ENCODE data around the gene SNCG.
"Not testable (repeated sequence)": the region's sequence is repeated elsewhere in the genome, so short reads cannot be mapped to it uniquely, and the experiment has no call there.

SNCG gene

DNA sequence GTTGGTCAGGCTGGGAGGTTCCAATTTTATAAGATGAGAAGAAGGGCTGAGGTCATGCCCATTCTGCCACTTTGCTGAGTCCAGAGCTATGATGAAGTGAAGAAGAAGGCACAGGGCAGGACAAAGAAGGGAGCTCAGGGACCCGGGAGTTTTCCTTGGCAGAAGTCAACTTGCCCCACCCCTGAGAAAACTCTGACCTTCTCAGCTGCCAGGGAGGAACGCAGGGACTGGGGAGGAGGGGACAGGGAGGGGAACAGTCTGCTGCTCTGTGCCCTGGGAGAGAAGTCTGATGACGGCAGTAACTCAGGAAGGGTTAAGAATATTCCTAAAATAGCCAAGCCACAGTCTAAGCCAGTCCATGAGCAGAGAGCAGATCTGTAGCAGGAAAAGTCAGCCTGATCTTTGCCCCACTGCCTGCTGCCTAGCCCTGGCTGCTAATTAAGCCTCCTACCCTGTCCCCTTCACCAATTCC, 21.6 kb downstream of the SNCG start:
- no peak for DNase-seq

DNA sequence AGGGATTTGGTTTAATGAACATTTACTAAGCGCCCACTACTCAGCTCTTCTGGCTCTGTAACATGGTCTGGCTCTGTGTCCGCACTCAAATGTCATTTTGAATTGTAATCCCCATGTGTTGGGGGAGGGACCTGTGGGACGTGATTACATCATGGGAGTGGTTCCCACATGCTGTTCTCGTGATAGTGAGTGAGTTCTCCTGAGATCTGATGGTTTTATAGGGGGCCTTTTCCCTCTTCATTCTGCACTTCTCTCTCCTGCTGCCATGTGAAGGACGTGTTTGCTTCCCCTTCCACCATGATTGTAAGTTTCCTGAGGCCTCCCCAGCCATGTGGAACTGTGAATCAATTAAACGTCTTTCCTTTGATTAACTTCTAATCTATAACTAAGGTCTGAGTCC, 22.6 kb downstream of the SNCG start:
- DNase-seq, result not testable (repeated sequence)

DNA sequence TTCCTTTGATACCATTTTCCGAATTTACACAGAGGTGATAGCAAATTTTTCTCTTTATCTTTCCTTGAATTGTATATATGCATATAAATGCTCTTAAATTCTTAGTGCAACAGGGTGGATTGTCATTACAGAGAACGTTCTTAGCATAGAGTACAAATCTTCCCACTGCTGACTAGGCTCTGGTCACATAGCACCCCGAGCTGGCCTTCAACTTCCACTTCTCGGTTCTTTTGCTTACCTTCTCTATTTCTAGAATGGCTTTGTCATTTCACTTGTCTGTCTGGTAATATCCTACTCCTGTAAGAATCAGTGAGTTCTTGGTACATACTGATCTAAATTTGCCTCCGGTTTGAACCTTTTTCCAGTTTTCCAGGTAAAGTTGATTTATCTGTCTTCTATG, 23.3 kb downstream of the SNCG start:
- no peak for DNase-seq

DNA sequence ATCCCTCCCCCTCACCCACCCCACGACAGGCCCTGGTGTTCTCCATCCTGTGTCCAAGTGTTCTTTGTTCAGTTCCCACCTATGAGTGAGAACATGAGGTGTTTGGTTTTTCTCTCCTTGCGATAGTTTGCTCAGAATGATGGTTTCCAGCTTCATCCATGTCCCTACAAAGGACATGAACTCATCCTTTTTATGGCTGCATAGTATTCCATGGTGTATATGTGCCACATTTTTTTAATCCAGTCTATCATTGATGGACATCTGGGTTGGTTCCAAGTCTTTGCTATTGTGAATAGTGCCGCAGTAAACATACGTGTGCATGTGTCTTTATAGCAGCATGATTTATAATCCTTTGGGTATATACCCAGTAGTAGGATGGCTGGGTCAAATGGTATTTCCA, 26.1 kb downstream of the SNCG start:
- DNase-seq, result not testable (repeated sequence)

DNA sequence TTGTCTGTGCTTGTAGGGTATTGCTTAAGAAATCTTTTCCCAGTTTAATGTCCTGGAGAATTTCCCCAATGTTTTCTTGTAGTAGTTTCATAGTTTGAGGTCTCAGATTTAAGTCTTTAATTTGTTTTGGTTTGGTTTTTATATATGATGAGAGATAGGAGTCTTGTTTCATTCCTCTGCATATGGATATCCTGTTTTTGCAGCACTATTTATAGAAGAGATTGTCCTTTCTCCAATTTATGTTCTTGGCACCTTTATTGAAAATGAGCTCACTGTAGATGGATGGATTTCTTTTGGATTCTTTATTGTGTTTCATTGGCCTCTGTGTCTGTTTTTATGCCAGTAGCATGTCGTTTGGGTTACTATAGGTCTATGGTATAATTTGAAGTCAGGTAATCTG, 30.1 kb downstream of the SNCG start:
- DNase-seq, result no peak

DNA sequence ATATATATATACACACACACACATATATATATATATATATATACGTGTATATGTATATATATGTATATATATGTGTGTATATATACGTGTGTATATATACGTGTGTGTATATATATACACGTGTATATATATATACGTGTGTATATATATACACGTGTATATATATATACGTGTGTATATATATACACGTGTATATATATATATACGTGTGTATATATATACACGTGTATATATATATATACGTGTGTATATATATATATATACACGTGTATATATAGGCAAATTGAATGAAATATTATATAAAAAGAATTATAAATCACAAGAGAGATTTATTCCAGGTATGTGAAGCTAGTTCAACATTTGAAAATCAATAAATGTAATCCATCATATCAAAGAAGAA, 33.0 kb downstream of the SNCG start:
- DNase-seq, result not testable (repeated sequence)

DNA sequence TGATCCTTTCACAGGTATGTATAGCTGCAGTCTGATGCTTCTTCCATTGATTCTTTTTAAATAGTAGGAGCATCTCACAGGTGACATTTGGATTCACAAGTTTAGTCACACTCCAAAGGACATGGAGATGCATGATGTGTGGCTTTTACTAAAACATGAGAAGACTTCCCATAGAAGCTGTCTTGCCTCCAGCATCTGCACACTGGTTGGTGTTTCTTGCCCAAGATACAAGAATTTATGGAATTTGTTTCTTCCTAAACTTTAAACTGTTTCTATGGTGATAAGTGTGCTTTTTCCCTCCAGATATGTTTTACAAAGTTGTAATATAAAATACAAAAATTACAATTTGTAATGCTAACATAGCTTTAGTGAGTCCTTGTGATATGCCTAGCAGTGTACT, 34.1 kb downstream of the SNCG start:
- DNase-seq, result no peak

DNA sequence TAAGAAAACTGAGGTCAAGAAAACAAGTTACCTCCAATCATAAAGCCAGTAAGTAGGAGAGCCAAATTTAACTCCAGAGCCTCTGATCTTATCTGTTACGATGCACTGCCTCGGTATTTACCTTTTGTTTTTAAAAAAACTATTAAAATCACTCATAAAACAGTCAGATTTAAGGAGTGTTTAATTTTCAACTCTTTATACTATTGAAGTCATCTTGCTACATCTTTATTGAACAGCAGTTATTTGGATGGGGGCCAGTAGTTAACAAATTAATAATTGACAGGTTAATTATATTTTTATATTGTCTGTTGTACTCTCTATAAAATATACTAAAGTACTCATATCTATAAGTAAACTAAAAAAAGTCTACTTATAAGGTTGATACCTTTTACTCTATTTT, 34.5 kb downstream of the SNCG start:
- no peak for DNase-seq

DNA sequence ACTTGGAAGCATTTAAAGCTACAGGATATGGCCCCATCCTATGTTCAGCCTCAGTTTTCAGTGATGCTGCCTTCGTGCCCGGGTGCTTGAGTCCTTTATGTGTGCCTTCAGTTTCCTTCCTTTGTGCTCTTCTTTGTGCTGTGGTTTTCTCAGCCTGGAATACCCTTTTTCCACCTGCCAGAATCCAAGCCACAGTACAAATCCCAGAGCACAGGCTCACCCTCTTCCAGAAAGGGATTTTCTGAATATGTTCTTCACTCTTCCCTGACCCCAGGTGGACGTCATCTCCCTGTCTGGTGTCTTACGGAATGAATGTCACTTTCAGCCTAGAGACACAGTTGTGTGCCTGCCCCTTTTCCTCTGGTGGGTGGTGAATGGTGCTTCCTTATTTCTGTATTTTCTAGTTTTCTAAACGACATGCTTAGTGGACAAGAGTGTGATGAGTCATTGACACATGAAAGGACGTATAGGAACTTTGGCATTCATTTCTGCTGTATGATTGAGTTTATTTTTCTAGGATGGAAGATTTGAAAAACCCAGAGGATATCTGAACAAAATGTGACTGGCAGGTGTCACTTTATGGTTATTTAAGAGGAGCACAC, 41.5 kb downstream of the SNCG start:
- DNase-seq, result not testable (repeated sequence)

DNA sequence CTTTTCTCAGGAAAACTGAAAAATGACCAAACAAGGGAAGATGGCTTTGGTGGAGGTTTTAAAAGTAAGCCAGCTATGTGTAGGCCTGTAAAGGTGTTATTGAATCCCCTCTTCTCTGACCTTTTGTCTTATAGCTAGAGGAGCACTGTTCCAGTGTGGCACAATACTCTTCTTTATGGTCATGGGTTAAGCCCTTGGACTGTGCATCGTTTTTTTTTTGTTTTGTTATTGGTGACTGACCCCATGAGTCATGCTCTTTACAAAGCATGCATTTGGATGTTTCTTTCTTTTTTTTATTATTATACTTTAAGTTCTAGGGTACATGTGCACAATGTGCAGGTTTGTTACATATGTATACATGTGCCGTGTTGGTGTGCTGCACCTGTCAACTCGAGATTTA, 42.1 kb downstream of the SNCG start:
- DNase-seq, result no peak

DNA sequence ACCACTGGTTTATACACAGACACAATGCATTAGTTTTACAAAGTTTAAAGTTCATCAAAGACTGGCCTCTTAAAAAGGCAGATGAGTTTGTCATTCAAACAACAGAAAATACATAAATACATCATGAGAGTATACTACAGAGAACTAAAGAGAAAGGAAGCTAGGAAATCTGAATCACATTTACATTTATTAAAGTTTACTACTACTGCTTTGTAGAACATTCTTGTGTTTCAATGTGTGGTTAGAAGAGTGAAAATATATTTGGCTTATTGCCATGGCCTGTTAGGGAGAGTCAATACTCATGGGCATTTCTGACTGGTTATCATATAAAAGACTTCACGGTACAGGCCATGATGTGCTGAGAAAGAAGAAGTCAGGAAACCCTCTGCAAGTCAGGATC, 48.7 kb downstream of the SNCG start:
- not testable (repeated sequence) for DNase-seq

DNA sequence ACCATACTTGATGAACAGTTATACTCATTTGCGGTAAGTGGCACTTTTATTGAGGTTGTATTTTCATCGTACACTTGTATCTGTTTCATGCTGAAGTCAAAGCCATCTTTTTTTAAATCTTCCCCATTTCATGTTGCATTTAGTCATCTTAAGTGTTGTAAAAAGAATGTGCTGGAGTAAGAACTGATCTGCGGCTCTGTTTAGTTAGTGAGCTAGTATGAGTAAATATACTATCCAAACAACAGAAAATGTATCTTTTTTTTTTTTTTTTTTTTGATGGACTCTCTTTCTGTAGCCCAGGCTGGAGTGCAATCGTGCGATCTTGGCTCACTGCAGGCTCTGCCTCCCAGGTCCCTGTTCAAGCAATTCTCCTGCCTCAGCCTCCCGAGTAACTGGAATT, 49.3 kb downstream of the SNCG start:
- not testable (repeated sequence) for DNase-seq

DNA sequence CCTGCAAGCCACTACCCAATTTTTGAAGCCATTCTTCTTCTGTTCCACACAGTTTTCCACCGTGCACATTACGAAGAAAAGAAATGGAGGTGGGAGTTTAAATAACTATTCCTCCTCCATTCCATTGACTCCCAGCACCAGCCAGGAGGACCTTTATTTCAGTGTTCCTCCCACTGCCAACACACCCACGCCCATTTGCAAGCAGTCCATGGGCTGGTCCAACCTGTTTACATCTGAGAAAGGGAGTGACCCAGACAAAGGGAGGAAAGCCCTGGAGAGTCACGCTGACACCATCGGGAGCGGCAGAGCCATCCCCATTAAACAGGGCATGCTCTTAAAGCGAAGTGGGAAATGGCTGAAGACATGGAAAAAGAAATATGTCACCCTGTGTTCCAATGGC, 49.9 kb downstream of the SNCG start:
- DNase-seq, result not testable (repeated sequence)

DNA sequence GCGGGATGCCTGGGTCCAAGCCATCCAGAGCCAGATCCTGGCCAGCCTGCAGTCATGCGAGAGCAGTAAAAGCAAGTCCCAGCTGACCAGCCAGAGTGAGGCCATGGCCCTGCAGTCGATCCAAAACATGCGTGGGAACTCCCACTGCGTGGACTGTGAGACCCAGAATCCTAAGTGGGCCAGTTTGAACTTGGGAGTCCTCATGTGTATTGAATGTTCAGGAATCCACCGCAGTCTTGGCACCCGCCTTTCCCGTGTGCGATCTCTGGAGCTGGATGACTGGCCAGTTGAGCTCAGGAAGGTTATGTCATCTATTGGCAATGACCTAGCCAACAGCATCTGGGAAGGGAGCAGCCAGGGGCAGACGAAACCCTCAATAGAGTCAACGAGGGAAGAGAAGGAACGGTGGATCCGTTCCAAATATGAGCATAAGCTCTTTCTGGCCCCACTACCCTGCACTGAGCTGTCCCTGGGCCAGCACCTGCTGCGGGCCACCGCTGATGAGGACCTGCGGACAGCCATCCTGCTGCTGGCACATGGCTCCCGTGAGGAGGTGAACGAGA, 50.8 kb downstream of the SNCG start:
- DNase-seq, result not testable (repeated sequence)

Measured in central memory CD4-positive, alpha-beta T cell (primary cell).